ENCODE data around the gene MCCC1.
"Not testable (repeated sequence)": the region's sequence is repeated elsewhere in the genome, so short reads cannot be mapped to it uniquely, and the experiment has no call there.

MCCC1 gene

GRCh38 chr3:183099026-183099837 lies at the start of gene MCCC1:
Gene MCCC1, minus strand, starts transcription at chr3:183099496. Its CDS starts 56 bp downstream, at chr3:183099440.
- DNase-seq, result peak; percentile 94

- DNase-seq, result no peak
These were observed 48.8 kb upstream of the MCCC1 start for GRCh38 chr3:183148056-183148455.

GRCh38 chr3:183144363-183144762 lies 45.1 kb upstream of the MCCC1 start:
- no peak for DNase-seq

GRCh38 chr3:183142199-183142598 lies 42.9 kb upstream of the MCCC1 start:
- no peak for DNase-seq

- DNase-seq, result no peak
These were observed 35.5 kb upstream of the MCCC1 start for GRCh38 chr3:183134844-183135243.

GRCh38 chr3:183132409-183132808 lies 33.1 kb upstream of the MCCC1 start:
- DNase-seq, result no peak

- no peak for DNase-seq
These were observed 32.4 kb upstream of the MCCC1 start for GRCh38 chr3:183131735-183132134.

- DNase-seq, result no peak
These were observed 32.0 kb upstream of the MCCC1 start for GRCh38 chr3:183131186-183131725.

- DNase-seq, result no peak
These were observed 29.9 kb upstream of the MCCC1 start for GRCh38 chr3:183129243-183129642.

- no peak for DNase-seq
These were observed 29.4 kb upstream of the MCCC1 start for GRCh38 chr3:183128709-183129108.

GRCh38 chr3:183123891-183124290 lies 24.6 kb upstream of the MCCC1 start:
- DNase-seq, result no peak

- DNase-seq, result no peak
These were observed 23.1 kb upstream of the MCCC1 start for GRCh38 chr3:183122257-183122932.

- DNase-seq, result no peak
These were observed 21.4 kb upstream of the MCCC1 start for GRCh38 chr3:183120538-183121215.

GRCh38 chr3:183117056-183117455 lies 17.8 kb upstream of the MCCC1 start:
- no peak for DNase-seq

GRCh38 chr3:183116025-183116614 lies 16.8 kb upstream of the MCCC1 start:
- peak; percentile 43 to 49 for DNase-seq

GRCh38 chr3:183114384-183115178 lies 15.3 kb upstream of the MCCC1 start:
- no peak for DNase-seq

- not testable (repeated sequence) for DNase-seq
These were observed 10.6 kb upstream of the MCCC1 start for GRCh38 chr3:183109847-183110246.

- DNase-seq, result no peak
These were observed 9.2 kb upstream of the MCCC1 start for GRCh38 chr3:183108470-183108869.

GRCh38 chr3:183108001-183108449 lies 8.7 kb upstream of the MCCC1 start:
- DNase-seq, result no peak

GRCh38 chr3:183107372-183107771 lies 8.1 kb upstream of the MCCC1 start:
- DNase-seq, result not testable (repeated sequence)

- no peak for DNase-seq
These were observed 7.3 kb upstream of the MCCC1 start for GRCh38 chr3:183106635-183107034.

GRCh38 chr3:183103950-183104349 lies 4.7 kb upstream of the MCCC1 start:
- DNase-seq, result not testable (repeated sequence)

Data from stimulated activated CD4-positive, alpha-beta T cell treated with anti-CD3 and anti-CD28 coated beads, Interleukin-2, amount 100 ng/mL, for 48 hours (primary cell).